SJSA1 (cell line): ENCODE results near the gene PAGE4. TPM values are rescaled to one million over a fixed set of nuclear protein-coding genes. Genes with fewer than 3 reads are reported as not detected.

Experiments
- DNase-seq, 2 experiments: peaks; one replicate each; pipeline ENCODE4 v3.0.0-alpha.2; 2015 to 2020; ENCODE audit warnings: low spot score in 2 of 2, low read depth in 1 of 2
- H3K27ac ChIP-seq: fragments of 250-450 bp; sonication (Bioruptor Pico); 2 replicates; pipeline ENCODE4 v1.5.1; 2020; ENCODE audit warnings: mild to moderate bottlenecking, moderate library complexity
- H3K27me3 ChIP-seq: fragments of 250-450 bp; sonication (Bioruptor Pico); replicated peaks from 2 replicates; pipeline ENCODE4 v1.5.1; 2020; ENCODE audit warnings: mild to moderate bottlenecking, moderate library complexity
- H3K36me3 ChIP-seq: fragments of 250-450 bp; sonication (Bioruptor Pico); 2 replicates; pipeline ENCODE4 v1.5.1; 2020; ENCODE audit warnings: mild to moderate bottlenecking
- H3K4me1 ChIP-seq: fragments of 250-450 bp; sonication (Bioruptor Pico); replicated peaks from 2 replicates; pipeline ENCODE4 v1.6.1; 2021; ENCODE audit warnings: mild to moderate bottlenecking
- H3K4me3 ChIP-seq: fragments of 250-450 bp; sonication (Bioruptor Pico); 2 replicates; pipeline ENCODE4 v1.5.1; 2020; ENCODE audit warnings: mild to moderate bottlenecking
- H3K9me3 ChIP-seq: fragments of 250-450 bp; sonication (Bioruptor Pico); replicated peaks from 2 replicates; pipeline ENCODE4 v1.5.1; 2020; ENCODE audit warnings: mild to moderate bottlenecking
- total RNA-seq: library from RNA; depleted of rRNA; stranded (reverse); fragments of >200 nt; shearing (Covaris generic); gene quantifications from 2 replicates; pipeline ENCODE4 v1.2.3, GENCODE V29; 2014; rRNA removed

The PAGE4 gene, protein sequence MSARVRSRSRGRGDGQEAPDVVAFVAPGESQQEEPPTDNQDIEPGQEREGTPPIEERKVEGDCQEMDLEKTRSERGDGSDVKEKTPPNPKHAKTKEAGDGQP
- not detected in 2 replicates for total RNA-seq

- no peak for DNase-seq
- no peak within 1 kb of the TSS for H3K27ac ChIP-seq
- H3K4me1 ChIP-seq: no peaks in the 10 kb centered on the region
- H3K9me3 ChIP-seq: no peaks in the 10 kb centered on the region
- no peaks in the 10 kb centered on the region for H3K36me3 ChIP-seq
- H3K4me3 ChIP-seq: no peak within 1 kb of the TSS
- H3K27me3 ChIP-seq: no peaks in the 10 kb centered on the region
Observed at GRCh38 chrX:49829016-49829415, at the start of gene PAGE4. TSS of gene PAGE4 (plus strand) at chrX:49829303. CDS start at chrX:49830429, 1,126 bp downstream.

- no peaks in the 10 kb centered on the region for H3K9me3 ChIP-seq
- DNase-seq: no peak
- H3K27me3 ChIP-seq: no peaks in the 10 kb centered on the region
- no peak overlapping the region for H3K27ac ChIP-seq
- H3K4me1 ChIP-seq: no peaks in the 10 kb centered on the region
- no peaks in the 10 kb centered on the region for H3K36me3 ChIP-seq
- H3K4me3 ChIP-seq: no peak overlapping the region
Observed at GRCh38 chrX:49784747-49785280, 44.3 kb upstream of the PAGE4 start.

GRCh38 chrX:49792376-49792775 is 36.7 kb upstream of the PAGE4 start:
- Histone ChIP-seq H3K4me1 (no peaks in the 10 kb centered on the region), H3K4me3 (no peak overlapping the region), H3K36me3 (no peaks in the 10 kb centered on the region), H3K9me3 (no peaks in the 10 kb centered on the region), H3K27ac (no peak overlapping the region), H3K27me3 (no peaks in the 10 kb centered on the region)
- DNase-seq: no peak

DNA sequence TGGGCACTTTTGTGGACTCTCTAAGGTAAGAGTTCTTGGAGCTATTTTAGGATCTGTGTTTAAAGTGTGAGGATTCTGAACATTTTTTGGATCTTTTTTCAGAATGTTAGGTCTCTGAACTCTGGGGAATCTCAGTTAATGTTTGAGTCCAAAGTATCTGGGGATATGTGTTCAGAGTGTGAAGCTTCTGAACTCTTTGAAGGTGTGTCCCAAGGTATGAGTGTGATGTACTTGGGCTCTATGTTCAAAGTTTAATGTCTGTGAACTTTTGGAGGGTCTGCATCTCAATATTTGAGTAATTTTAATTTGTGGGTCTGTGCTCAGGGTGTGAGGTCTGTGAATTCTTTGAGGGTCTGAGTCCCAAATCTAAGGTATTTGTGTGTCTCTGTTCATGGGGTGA is 35.4 kb upstream of the PAGE4 start:
- Histone ChIP-seq H3K36me3 (no peaks in the 10 kb centered on the region), H3K4me1 (no peaks in the 10 kb centered on the region), H3K4me3 (no peak overlapping the region), H3K9me3 (no peaks in the 10 kb centered on the region), H3K27ac (no peak overlapping the region), H3K27me3 (no peaks in the 10 kb centered on the region)
- DNase-seq: no peak

GRCh38 chrX:49799828-49800227 is 29.3 kb upstream of the PAGE4 start:
- Histone ChIP-seq H3K27me3 (no peaks in the 10 kb centered on the region), H3K27ac (no peak overlapping the region)

GRCh38 chrX:49809891-49810632 is 19.0 kb upstream of the PAGE4 start:
- no peaks in the 10 kb centered on the region for H3K27me3 ChIP-seq
- no peaks in the 10 kb centered on the region for H3K4me1 ChIP-seq
- DNase-seq: no peak
- H3K36me3 ChIP-seq: no peaks in the 10 kb centered on the region
- no peak overlapping the region for H3K4me3 ChIP-seq
- H3K9me3 ChIP-seq: no peaks in the 10 kb centered on the region
- H3K27ac ChIP-seq: no peak overlapping the region

More at GRCh38 chrX:49799828-49800227, 29.3 kb upstream of the PAGE4 start:
- no peak for DNase-seq
- H3K4me3 ChIP-seq: no peak overlapping the region
- no peaks in the 10 kb centered on the region for H3K36me3 ChIP-seq
- H3K9me3 ChIP-seq: no peaks in the 10 kb centered on the region
- no peaks in the 10 kb centered on the region for H3K4me1 ChIP-seq

DNA sequence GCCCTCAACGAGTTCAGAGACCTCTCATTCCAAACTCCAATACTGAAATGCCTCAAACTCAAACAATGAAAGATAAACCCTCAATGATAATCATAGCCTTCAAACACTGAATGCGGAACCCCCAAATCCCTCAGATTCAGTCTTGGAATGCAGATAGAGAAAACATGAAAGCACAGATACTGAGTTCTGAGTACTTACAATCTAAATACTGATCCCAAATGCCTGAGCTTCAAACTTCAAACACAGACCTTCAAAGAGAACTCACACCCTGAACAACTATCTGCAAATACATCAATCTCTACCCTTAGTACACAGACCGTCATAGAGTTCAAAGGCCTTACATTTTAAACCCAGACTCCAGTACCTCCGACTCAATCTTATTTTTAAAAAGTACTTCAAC is 16.9 kb upstream of the PAGE4 start:
- Histone ChIP-seq H3K4me1 (no peaks in the 10 kb centered on the region), H3K9me3 (no peaks in the 10 kb centered on the region), H3K27ac (no peak overlapping the region), H3K36me3 (no peaks in the 10 kb centered on the region), H3K27me3 (no peaks in the 10 kb centered on the region), H3K4me3 (no peak overlapping the region)
- no peak for DNase-seq

DNA sequence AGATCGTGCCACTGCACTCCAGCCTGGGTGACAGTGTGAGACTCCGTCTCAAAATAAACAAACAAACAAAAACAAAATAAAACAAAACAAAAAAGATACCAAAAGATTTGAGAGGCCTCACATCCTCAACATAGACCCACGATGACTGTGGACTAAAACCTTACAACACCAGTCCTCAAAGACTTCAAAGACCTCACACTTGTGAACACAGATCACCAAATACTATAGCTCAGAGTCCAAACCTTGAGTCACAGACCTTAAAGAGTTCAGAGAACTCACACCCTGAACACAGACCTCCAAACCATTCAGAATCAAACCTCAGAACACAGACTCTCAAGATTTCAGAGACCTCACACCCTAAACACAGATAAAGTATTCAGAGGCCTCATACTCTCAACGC is 12.7 kb upstream of the PAGE4 start:
- DNase-seq: no peak
- Histone ChIP-seq H3K9me3 (no peaks in the 10 kb centered on the region), H3K4me1 (no peaks in the 10 kb centered on the region)

DNA sequence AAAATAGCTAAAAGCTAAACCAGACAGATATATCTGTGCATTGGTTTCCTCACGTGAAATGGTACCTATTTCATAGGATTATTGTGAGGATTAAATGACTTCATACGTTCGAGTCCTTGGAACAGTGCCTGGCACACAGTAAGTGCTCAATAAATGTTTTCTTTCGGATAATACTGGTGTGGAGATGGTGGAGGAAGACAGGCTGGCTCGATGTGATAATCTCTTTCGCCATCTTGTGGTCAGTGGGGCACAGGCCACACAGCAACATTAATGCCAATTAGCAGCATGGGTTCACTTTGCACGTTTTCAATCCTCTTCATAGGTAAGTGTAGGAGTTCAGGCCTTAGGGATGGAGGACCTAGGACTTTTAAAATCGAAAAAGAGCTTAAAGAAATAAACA is 9.3 kb downstream of the PAGE4 start:
- Histone ChIP-seq H3K9me3 (no peaks in the 10 kb centered on the region), H3K27me3 (no peaks in the 10 kb centered on the region), H3K4me1 (no peaks in the 10 kb centered on the region), H3K27ac (no peak overlapping the region), H3K36me3 (no peaks in the 10 kb centered on the region), H3K4me3 (no peak overlapping the region)
- DNase-seq: peak in 1 of 2 experiments; percentile 0

More for the DNA sequence above, 12.7 kb upstream of the PAGE4 start:
- Histone ChIP-seq H3K27ac (no peak overlapping the region), H3K27me3 (no peaks in the 10 kb centered on the region), H3K4me3 (no peak overlapping the region), H3K36me3 (no peaks in the 10 kb centered on the region)

- Histone ChIP-seq H3K27ac (no peak overlapping the region), H3K4me3 (no peak overlapping the region), H3K4me1 (no peaks in the 10 kb centered on the region), H3K36me3 (no peaks in the 10 kb centered on the region), H3K27me3 (no peaks in the 10 kb centered on the region), H3K9me3 (no peaks in the 10 kb centered on the region)
- peak; percentile 4 to 46 for DNase-seq
Observed at GRCh38 chrX:49840679-49841078, 11.6 kb downstream of the PAGE4 start.

- H3K27me3 ChIP-seq: no peaks in the 10 kb centered on the region
Observed at GRCh38 chrX:49842621-49843020, 13.5 kb downstream of the PAGE4 start.

GRCh38 chrX:49844611-49845010 is 15.5 kb downstream of the PAGE4 start:
- Histone ChIP-seq H3K9me3 (no peaks in the 10 kb centered on the region), H3K36me3 (no peaks in the 10 kb centered on the region), H3K27me3 (no peaks in the 10 kb centered on the region), H3K27ac (no peak overlapping the region), H3K4me1 (no peaks in the 10 kb centered on the region), H3K4me3 (no peak overlapping the region)
- DNase-seq: no peak

More at GRCh38 chrX:49842621-49843020, 13.5 kb downstream of the PAGE4 start:
- Histone ChIP-seq H3K27ac (no peak overlapping the region), H3K4me3 (no peak overlapping the region), H3K36me3 (no peaks in the 10 kb centered on the region), H3K9me3 (no peaks in the 10 kb centered on the region), H3K4me1 (no peaks in the 10 kb centered on the region)
- no peak for DNase-seq

GRCh38 chrX:49845701-49846403 is 16.7 kb downstream of the PAGE4 start:
- Histone ChIP-seq H3K36me3 (no peaks in the 10 kb centered on the region), H3K27ac (no peak overlapping the region), H3K4me1 (no peaks in the 10 kb centered on the region), H3K27me3 (no peaks in the 10 kb centered on the region), H3K9me3 (no peaks in the 10 kb centered on the region), H3K4me3 (no peak overlapping the region)
- DNase-seq: no peak

DNA sequence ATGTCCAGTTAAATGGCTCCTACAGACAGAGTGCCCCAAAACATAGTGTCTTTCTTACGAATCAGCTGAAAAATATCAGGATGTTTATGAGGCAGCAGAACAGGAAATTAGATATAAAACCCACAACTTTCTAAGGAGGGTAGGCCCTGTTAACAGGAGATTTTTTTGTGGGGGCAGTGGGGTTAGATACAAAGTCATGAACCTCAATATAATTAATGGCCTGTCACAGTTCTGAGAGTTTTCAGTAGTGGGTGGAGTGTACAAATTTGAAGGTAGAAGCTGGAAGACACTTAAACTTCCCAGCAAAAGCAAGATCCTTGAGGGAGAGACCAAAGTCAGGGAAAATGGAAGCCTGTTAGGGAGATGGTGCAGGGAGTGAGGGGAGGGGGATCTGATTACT is 17.4 kb downstream of the PAGE4 start:
- no peak overlapping the region for H3K4me3 ChIP-seq
- no peak overlapping the region for H3K27ac ChIP-seq
- H3K36me3 ChIP-seq: no peaks in the 10 kb centered on the region

More for the DNA sequence above, 17.4 kb downstream of the PAGE4 start:
- DNase-seq: no peak
- Histone ChIP-seq H3K27me3 (no peaks in the 10 kb centered on the region), H3K4me1 (no peaks in the 10 kb centered on the region), H3K9me3 (no peaks in the 10 kb centered on the region)
